ENCODE results near the gene RFX3. TPM values are rescaled to one million over a fixed set of nuclear protein-coding genes. Genes with fewer than 3 reads are reported as not detected.

RFX3 gene
- total and polyA plus RNA-seq, 8 donors, result 10.5 to 26.2 (median 17.4) TPM

DNA sequence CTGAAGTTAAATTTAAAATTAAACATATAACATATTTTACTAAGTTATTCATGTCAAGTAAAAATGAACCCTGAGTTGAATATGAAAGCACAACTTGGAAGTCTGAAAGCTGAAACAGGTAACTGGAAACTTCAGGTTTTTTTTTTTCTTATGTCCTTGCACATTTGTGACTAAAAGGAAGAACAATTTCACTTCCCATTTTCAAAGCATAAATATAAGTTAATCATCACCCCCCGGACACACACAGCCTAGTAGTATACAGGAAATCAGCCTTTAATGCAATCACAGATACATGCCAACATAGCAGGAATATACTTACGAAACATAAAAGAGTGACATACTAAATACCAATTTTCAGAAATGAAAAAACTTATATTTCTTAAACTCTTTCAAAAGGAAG is 225.9 kb downstream of the RFX3 start:
- no peak for TF ChIP-seq CTCF (IDR thresholded peaks at IDR 0.05)
- Histone ChIP-seq H3K27ac (no peak overlapping the region), H3K27me3 (no peaks in the 10 kb centered on the region), H3K36me3 (no peaks in the 10 kb centered on the region), H3K4me3 (no peak overlapping the region), H3K4me1 (no peaks in the 10 kb centered on the region), H3K9me3 (no peaks in the 10 kb centered on the region)
- DNase-seq (no peak), ATAC-seq (no peak)
- intact Hi-C loops (cut with DNase I), result no loop called here

DNA sequence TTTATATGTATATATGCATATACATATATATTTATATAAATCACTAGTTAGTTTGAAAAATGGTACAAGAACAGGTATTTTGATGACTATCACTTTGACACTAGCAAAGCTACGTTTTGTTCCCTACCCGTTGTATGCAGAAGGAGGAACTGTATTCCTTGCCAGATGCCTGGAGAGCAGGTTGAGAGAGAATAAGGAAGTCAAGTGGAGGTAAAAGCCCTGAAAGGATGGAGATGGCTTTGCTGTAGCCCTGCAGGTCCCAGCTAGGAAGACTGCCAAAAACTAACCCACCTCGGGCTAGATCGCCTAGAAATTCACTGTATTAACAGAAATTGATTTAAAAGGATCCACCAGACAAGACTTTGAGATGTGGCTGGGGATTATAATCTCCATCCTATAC is 229.3 kb downstream of the RFX3 start:
- Histone ChIP-seq H3K4me3 (no peak overlapping the region), H3K4me1 (no peaks in the 10 kb centered on the region), H3K27ac (no peak overlapping the region), H3K36me3 (no peaks in the 10 kb centered on the region), H3K9me3 (no peaks in the 10 kb centered on the region), H3K27me3 (no peaks in the 10 kb centered on the region)
- TF ChIP-seq CTCF (IDR thresholded peaks at IDR 0.05), result no peak
- ATAC-seq (no peak), DNase-seq (no peak)
- intact Hi-C loops (cut with DNase I), result no loop called here

DNA sequence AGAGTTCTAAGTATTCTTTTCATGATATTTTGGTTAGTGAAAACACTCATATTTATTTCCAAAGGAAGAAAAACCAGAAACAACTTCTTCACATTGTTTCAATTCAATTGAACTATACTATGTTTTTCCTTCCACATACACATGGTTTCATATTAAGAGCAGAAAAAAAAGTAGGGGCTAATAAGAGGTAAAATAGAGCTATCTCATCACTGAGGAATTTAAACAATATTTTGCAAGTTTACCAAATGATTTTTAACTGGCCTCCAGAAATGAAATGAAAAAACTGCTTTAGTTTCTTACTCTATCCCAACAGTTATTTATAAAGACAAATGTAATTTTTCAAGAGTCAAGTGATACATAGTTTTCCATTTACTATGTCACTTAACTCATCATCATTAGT is 233.5 kb downstream of the RFX3 start:
- H3K36me3 ChIP-seq, result peaks cover 0 to 6% of the 10 kb centered on the region in 2 donors
- no peaks in the 10 kb centered on the region for H3K4me1 ChIP-seq
- no peak overlapping the region for H3K4me3 ChIP-seq
- ATAC-seq (no peak), DNase-seq (no peak)
- no peaks in the 10 kb centered on the region for H3K27me3 ChIP-seq
- no peak for TF ChIP-seq CTCF (IDR thresholded peaks at IDR 0.05)
- H3K27ac ChIP-seq, result no peak overlapping the region
- no peaks in the 10 kb centered on the region for H3K9me3 ChIP-seq
- intact Hi-C loops (cut with DNase I), result no loop called here

GRCh38 chr9:3290231-3290840 is 235.5 kb downstream of the RFX3 start:
- no peak for TF ChIP-seq CTCF (IDR thresholded peaks at IDR 0.05)
- H3K4me3 ChIP-seq, result no peak overlapping the region
- no peak overlapping the region for H3K27ac ChIP-seq
- no peaks in the 10 kb centered on the region for H3K4me1 ChIP-seq
- no peak for ATAC-seq
- H3K36me3 ChIP-seq, result peaks cover 0 to 9% of the 10 kb centered on the region in 2 donors
- intact Hi-C loops (cut with DNase I), result no loop called here
- no peak for DNase-seq
- no peaks in the 10 kb centered on the region for H3K27me3 ChIP-seq
- no peaks in the 10 kb centered on the region for H3K9me3 ChIP-seq

- Histone ChIP-seq H3K27me3 (no peaks in the 10 kb centered on the region), H3K36me3 (peaks cover 0 to 9% of the 10 kb centered on the region in 2 donors), H3K9me3 (no peaks in the 10 kb centered on the region), H3K4me1 (no peaks in the 10 kb centered on the region), H3K27ac (no peak overlapping the region), H3K4me3 (no peak overlapping the region)
- DNase-seq, result no peak
- no peak for ATAC-seq
- intact Hi-C loops (cut with DNase I), result no loop called here
- no peak for TF ChIP-seq CTCF (IDR thresholded peaks at IDR 0.05)
Observed at GRCh38 chr9:3288686-3289085, 237.1 kb downstream of the RFX3 start.

All from left lung (tissue), 10 donors.